Embryonic facial prominence (tissue), 1 donor: Measurements from ENCODE around the gene MT1H.
"Not testable (repeated sequence)": the region's sequence is repeated elsewhere in the genome, so short reads cannot be mapped to it uniquely, and the experiment has no call there.

Experiments used
- DNase-seq: peaks from one replicate; pipeline ENCODE4 v3.0.0-alpha.2; 2016; ENCODE audit errors: extremely low spot score

MT1H gene

DNA sequence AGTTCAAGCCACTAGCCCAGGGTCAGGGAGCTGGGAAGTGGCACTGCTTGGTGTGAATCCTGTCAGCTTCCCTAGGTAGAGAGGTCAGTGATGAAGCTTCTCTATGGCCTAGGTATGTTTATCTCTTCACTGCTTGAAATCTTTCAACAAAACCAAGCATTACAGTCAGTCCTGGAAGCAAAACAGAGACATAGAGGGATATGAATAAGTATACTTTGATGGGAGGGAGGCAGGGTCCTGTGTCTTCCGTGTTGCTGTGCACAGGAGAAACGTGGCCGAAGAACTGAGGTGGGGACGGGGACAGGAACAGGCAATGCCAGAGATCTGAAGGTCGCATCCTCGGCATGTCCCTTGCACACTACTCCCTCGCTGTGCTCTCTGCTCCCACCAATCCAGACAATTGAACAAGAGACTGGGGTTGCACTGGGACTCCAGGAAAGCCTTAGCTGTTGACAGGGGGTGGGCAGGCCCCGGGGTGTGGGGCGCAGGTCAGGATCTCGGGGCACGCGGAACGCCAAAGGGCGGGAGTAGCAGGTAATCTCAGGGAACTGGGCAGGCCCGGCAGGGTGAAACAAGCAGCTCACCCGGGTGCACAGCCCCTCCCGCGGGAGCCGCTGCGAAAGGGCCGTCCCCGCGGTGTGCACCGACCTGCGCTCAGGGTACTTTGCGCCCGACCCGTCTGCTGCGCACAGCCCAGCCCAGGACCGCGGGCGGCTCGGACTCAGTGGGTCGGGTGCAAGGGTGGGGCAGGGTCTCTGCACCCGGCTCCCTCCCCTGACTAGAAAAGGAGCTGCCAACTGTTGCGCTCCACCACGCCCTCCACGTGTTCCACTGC, at the start of gene MT1H:
TSS of gene MT1H (plus strand) at position 810 of the 835 bp plus-strand sequence. CDS start 71 bp downstream, outside the sequence.
- DNase-seq, result no peak

DNA sequence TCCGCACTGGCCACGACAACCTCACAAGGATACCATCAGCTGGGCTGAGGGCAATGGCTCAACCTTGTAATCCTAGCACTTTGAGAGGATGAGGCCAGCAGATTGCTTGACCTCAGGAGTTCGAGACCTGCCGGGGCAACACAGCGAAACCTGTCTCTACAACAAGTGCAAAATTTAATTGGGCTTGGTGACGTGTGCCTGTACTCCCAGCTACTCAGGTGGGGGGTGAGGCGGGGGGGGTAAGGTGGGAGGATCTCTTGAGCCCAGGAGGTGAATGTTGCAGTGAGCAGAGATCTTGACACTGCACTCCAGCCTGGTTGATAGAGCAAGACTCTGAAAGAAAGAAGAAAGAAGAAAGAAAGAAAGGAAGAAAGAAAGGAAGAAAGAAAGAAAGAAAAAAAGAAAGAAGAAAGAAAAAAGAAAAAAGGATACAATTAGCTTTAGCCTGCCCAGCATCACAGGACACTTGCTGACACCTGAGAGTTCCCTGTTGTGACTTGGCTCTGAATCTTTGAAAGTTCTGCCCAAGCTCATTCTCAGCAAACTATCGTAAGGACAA, 49.2 kb upstream of the MT1H start:
- no peak for DNase-seq

DNA sequence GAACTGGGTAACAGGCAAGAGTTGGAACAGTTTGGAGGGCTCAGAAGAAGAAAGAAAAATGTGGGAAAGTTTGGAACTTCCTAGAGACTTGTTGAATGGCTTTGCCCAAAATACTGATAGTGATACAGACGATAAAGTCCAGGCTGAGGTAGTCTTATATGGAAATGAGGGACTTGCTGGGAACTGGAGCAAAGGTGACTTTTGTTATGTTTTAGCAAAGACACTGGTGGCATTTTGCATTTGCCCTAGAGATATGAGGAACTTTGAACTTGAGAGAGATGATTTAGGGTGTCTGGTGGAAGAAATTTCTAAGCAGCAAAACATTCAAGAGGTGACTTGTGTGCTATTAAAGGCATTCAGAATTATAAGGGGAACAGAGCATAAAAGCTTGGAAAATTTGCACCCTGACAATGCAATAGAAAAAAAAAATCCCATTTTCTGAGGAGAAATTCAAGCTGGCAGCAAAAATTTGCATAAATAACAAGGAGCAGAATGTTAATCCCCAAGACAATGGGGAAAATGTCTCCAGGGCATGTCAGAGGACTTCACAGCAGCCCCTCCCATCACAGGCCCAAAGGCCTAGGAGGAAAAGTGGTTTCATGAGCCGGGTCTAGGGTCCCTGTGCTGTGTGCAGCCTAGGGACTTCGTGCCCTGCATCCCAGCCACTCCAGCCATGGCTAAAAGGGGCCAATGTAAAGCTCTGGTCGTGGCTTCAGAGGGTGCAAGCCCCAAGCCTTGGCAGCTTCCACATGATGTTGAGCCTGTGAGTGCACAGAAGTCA, 47.8 kb upstream of the MT1H start:
- DNase-seq, result not testable (repeated sequence)

DNA sequence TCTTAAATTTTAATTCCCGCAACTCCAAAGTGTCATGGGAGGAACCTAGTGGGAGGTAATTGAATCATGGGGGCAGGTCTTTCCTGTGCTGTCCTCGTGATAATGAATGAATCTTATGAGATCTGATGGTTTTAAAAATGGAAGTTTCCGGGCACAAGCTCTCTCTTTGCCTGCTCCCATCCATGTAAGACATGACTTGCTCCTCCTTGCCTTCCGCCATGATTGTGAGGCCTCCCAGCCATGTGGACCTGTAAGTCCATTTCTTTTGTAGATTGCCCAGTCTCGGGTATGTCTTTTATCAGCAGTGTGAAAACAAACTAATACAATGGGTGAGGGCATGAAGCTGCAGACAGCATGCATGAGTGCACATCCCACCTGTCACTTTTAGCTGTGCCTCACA, 46.4 kb upstream of the MT1H start:
- not testable (repeated sequence) for DNase-seq

DNA sequence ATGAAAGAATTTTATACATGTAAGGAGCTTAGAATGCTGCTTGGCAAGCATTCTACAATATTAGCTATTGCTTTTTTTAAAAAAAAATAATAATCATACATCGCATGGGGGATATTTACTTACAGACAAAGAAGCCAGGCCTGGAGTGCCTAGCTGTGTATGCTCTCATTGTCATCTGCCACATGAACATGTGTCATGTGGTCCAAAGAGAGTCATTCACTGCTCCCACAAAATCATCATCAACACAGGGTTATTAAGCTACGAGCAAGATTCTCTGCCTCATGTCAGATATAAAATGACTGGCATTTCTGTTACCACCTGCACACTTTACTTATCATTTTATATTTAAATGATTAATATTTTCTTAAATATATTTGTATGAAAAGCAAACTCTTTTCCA, 46.0 kb upstream of the MT1H start:
- no peak for DNase-seq

DNA sequence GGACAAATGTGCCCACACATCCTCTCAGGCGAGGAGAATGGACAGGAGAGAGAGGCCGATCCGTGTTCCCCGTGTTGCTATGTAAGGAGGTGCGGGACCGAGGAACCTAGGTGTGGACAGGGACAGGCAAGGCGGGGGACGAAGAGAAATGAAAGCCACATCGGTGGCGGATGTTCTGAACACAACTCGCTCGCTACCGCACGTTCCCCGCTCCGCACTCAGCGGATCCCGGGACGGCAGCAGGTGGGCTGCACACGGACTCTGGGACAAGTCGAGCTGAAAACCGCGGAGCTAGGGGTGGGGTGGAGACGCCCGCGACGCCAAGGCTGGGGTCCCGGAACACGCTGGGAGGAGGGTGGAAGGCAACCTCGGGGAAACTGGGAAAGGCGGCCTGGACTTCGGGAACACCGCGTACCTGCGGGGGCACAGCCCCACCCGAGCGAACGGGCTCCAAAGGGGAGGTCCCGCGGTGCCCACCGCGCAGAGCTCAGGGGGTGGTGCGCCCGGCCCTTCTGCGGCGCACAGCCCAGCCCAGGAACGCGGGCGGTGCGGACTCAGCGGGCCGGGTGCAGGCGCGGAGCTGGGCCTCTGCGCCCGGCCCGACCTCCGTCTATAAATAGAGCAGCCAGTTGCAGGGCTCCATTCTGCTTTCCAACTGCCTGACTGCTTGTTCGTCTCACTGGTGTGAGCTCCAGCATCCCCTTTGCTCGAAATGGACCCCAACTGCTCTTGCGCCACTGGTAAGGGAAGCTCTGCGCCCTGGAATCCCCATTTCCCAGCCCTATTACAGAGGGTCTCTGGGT, 44.3 kb upstream of the MT1H start, which contains the start of gene MT1E:
TSS of gene MT1E (plus strand) at position 642 of the 803 bp plus-strand sequence. CDS start at position 713, 71 bp downstream.
- no peak for DNase-seq

DNA sequence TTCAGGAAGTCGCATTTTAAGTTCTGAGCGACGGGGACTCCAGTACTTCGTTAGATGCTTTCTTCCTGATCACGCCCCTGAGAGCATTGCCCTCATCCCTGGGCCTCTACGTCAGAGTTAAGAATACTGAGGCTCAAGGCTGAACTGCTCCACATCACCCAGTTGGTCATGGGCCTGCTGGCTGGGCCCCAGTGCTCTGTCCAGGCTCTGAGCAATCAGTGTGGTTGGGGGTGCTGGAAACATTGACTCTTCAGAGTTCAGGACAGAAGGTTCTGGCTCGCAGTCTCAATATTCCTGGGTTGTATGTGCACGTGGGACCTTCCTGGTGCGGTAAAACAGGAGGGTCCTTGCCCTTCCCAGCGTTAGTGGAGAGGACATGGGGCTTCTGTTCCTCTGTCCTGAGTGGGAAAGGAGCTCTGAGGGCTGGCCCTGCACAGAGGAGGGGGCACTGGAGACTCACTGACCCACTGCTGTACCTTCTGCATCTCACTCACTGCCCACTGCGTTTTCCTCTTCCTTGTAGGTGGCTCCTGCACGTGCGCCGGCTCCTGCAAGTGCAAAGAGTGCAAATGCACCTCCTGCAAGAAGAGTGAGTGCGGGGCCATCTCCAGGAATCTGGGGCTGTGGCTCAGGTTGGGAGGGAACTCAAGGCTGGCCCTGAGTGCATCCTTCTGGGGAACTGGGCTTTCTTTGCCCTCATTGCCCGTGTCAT, 43.5 kb upstream of the MT1H start:
- no peak for DNase-seq

DNA sequence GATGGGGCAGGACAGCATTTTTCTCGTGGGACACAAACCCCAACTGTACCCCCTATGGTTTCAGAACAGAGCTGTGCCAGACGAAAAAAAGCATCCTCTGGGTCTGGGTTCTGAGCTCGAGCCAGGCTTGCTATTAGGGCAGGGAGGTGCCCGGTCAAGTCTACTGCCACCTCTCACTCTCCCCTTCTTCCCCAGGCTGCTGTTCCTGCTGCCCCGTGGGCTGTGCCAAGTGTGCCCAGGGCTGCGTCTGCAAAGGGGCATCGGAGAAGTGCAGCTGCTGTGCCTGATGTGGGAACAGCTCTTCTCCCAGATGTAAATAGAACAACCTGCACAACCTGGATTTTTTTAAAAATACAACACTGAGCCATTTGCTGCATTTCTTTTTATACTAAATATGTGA, 42.9 kb upstream of the MT1H start:
- no peak for DNase-seq

DNA sequence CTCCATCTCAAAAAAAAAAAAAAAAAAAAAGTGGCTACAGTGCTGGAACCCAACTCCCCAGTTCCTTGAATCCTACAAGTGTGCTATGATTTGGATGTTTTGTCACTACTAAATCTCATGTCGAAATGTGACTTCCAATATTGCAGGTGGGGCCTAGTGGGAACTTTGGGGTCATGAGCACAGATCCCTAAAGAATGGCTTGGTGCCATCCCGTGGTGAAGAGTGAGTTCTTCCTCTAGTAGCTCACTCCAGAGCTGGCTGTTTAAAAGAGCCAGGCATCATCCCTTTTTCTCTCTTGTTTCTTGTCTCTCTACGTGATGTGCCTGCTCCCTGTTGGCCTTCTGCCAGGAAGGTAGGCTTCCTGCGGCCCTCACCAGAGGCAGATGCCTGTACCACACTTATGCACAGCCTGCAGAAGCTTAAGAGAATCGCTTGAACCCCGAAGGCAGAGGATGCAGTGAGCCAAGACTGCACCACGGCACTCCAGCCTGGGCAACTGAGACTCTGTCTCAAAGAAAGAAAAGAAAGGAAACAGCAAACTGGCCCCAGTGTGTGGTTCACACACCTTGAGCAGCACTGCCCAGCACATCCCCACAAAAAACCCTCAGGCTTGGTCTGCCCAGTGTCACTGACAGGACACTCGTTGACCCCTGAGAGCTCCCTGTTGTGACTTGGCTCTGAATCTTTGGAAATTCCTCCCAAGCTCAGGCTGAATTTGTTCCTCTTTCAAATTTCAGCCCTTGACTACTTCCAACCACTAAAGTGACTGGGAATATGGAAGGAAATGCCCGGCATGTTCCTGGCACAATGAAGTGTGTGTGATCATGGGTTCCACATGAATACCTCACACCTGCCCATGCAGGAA, 40.9 kb upstream of the MT1H start:
- DNase-seq, result no peak

DNA sequence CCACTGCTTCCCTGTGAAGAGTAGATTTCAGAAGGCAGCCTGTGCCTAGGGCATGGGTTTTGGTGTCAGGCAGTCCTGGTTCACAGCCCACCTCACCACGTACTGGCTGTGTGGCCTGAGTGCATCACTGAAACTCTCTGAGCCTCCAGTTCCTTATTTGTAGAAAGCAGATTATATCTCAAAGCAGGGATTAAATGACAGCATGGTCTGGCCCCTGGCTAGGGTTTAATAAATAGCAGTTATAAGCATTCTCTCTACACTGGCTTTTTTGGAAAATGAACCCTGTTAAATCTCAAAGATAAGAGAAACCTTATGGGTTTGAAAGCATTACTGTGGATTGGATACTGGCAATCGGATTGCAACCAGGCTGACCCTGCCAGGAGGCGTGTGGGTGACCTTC, 40.1 kb upstream of the MT1H start:
- no peak for DNase-seq

DNA sequence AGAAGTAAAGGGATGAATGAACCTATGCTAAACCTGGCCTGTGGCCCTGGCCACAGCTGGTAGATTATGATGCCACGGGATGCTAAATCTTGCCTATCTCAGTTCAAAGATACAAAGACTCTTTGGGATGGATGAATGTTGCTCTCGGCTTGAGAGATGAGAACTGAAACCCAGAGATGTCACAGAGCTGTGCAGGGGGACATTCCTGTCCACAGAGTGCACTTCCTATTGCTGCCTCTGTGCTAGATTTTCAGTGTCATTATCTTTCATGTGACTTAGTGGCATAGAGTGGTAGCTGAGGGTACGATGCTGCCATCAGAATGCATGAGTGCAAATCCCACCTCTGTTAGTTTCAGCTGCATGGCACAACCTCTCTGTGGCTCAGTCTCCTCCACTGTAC, 39.5 kb upstream of the MT1H start:
- no peak for DNase-seq

DNA sequence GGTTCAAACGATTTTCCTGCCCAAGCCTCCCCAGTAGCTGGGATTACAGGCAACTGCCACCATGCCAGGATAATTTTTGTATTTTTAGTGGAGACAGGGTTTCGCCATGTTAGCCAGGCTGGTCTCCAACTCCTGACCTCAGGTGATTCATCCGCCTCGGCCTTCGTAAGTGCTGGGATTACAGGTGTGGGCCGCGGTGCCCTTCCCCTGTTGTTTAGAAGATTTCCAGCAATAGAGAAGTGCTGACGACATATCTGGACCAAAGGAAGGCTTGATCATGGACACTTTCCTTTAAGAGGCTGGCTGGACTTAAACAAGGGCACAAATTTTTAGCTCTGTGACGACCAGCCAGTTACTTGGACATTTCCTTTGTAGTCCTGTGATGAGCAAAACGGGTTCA, 38.4 kb upstream of the MT1H start:
- no peak for DNase-seq

DNA sequence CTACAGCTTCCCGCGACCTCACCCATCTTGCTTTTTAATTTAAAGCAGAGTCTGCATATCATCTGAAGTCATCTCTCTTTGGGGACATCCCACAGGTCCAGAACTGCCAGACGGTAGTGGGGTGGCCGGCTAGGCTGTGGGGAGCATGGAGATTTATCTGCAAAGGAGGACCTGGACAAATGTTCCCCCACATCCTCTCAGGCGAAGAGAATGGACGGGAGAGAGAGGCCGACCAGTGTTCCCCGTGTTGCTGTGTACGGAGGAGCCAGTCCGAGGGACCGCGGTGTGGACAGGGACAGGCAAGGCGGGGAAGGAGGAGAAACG, 37.8 kb upstream of the MT1H start:
- DNase-seq, result no peak

DNA sequence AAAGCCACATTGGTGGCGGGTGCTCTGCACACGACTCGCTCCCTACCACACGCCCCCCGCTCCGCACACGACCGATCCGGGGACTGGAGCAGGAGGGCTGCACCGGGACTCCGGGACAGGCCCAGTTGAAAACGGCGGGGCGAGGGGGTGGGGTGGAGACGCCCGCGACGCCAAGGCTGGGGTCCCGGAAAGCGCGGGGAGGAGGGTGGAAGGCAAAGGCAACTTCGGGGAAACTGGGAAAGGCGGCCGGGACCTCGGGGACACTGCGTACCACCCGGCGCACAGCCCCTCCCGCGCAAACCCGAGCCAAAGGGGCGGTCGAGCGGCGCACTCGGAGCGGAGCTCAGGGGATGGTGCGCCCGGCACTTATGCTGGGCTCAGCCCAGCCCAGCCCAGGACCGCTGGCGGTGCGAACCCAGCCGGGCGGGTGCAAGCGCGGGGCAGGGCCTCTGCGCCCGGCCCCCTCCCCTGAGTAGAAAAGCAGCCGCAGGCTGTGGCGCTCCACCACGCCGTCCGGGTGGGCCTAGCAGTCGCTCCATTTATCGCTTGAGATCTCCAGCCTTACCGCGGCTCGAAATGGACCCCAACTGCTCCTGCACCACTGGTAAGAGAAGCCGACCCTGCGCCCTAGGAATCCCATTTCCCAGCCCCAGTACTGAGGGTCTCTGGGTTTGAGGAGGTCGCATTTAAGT, 37.3 kb upstream of the MT1H start, which contains the start of gene MT1M:
TSS of gene MT1M (plus strand) at position 504 of the 692 bp plus-strand sequence. CDS start at position 577, 73 bp downstream.
- no peak for DNase-seq

DNA sequence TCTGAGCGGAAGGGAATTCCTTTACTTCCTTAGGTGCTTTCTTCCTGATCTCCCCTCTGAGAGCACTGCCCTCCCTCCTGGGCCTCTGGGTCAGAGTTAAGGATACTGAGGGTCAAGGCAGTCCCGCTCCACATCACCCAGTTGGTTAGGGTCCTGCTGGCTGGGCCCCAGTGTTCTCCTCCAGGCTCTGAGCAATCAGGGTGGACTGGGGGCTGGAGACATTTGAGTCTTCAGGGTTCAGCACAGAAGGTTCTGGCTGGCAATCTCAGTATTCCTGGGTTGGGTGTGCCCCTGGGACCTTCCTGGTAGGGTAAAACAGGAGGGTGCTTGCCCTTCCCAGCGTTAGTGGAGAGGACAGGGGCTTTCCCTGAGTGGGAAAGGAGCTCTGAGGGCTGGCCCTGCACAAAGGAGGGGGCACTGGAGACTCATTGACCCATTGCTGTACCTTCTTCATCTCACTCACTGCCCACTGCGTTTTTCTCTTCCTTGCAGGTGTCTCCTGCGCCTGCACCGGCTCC, 36.7 kb upstream of the MT1H start:
- no peak for DNase-seq

DNA sequence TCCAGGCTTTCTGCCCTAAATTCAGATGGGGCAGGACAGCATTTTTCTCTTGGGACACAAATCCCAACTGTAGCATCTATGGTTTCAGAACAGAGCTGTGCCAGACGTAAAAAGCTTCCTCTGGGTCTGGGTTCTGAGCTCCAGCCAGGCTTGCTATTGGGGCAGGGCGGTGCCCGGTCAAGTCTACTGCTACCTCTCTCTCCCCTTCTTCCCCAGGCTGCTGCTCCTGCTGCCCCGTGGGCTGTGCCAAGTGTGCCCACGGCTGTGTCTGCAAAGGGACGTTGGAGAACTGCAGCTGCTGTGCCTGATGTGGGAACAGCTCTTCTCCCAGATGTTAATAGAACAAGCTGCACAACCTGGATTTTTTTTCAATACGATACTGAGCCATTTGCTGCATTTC, 36.1 kb upstream of the MT1H start:
- no peak for DNase-seq

DNA sequence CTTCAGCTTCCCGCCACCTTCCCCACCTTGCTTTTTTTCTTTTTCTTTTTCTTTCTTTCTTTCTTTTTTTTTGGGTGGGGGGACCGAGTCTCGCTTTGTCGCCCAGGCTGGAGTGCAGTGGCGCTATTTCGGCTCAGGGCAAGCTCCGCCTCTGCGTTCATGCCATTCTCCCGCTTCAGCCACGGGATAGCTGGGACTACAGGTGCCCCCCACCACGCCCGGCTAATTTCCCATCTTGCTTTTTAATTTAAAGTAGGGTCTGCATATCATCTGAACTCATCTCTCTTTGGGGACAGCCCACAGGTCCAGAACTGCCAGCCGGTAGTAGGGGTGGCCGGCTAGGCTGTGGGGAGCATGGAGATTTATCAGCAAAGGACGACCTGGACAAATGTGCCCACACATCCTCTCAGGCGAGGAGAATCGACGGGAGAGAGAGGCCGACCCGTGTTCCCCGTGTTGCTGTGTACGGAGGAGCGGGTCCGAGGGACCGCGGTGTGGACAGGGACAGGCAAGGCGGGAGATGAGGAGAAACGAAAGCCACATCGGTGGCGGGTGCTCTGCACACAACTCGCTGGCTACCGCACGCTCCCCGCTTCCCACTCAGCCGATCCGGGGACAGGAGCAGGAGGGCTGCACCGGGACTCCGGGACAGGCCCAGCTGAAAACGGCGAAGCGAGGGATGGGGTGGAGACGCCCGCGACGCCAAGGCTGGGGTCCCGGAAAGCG, 34.7 kb upstream of the MT1H start:
- DNase-seq, result no peak

DNA sequence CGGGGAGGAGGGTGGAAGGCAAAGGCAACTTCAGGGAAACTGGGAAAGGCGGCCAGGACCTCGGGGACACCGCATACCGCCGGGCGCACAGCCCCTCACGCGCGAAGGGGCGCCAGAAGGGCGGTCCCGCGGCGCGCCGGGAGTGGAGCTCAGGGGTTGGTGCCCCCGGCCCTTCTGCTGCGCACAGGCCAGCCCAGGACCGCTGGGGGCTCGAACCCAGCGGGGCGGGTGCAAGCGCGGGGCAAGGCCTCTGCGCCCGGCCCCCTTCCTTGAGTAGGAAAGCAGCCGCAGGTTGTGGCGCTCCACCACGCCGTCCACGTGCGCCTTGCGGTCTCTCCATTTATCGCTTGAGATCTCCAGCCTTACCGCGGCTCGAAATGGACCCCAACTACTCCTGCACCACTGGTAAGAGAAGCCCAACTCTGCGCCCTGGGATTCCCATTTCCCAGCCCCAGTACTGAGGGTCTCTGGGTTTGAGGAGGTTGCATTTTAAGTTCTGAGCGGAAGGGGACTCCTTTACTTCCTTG, 34.1 kb upstream of the MT1H start:
- DNase-seq, result no peak
